Stimulated activated CD4-positive, alpha-beta T cell treated with anti-CD3 and anti-CD28 coated beads, Interleukin-1b, Interleukin-23, amount 100 ng/mL, for 1 hour (primary cell): ENCODE data around the gene PCGF3.
"Not testable (repeated sequence)": the region's sequence is repeated elsewhere in the genome, so short reads cannot be mapped to it uniquely, and the experiment has no call there.

Source experiments
- DNase-seq, 2 donors: peaks; one replicate each; pipeline ENCODE4 v3.0.0-alpha.2; 2020; ENCODE audit warnings: low read depth in 2 of 2

Gene PCGF3

GRCh38 chr4:762211-763190, 56.9 kb downstream of the PCGF3 start:
- no peak for DNase-seq

- DNase-seq = no peak
Measured at GRCh38 chr4:763191-763810, 57.7 kb downstream of the PCGF3 start.

GRCh38 chr4:763922-764321, 58.3 kb downstream of the PCGF3 start:
- no peak for DNase-seq

GRCh38 chr4:764405-765169, 59.0 kb downstream of the PCGF3 start:
- DNase-seq = no peak

- DNase-seq = no peak
Measured at GRCh38 chr4:766152-766515, 60.5 kb downstream of the PCGF3 start.

- no peak for DNase-seq
Measured at GRCh38 chr4:766559-767283, 61.1 kb downstream of the PCGF3 start.

- no peak for DNase-seq
Measured at GRCh38 chr4:768076-768475, 62.4 kb downstream of the PCGF3 start.

GRCh38 chr4:768995-769394, 63.4 kb downstream of the PCGF3 start:
- DNase-seq = no peak

- DNase-seq = no peak
Measured at GRCh38 chr4:769511-769910, 63.9 kb downstream of the PCGF3 start.

GRCh38 chr4:770022-770421, 64.4 kb downstream of the PCGF3 start:
- no peak for DNase-seq

GRCh38 chr4:771464-771863, 65.8 kb downstream of the PCGF3 start:
- DNase-seq = no peak

- DNase-seq = no peak
Measured at GRCh38 chr4:772118-772517, 66.5 kb downstream of the PCGF3 start.

- DNase-seq = no peak
Measured at GRCh38 chr4:772776-773175, 67.1 kb downstream of the PCGF3 start.

- DNase-seq = no peak
Measured at GRCh38 chr4:773214-773613, 67.6 kb downstream of the PCGF3 start.

- not testable (repeated sequence) for DNase-seq
Measured at GRCh38 chr4:774419-775092, 68.9 kb downstream of the PCGF3 start.

- not testable (repeated sequence) for DNase-seq
Measured at GRCh38 chr4:775485-775884, 69.9 kb downstream of the PCGF3 start.

- DNase-seq = no peak
Measured at GRCh38 chr4:776743-777441, 71.3 kb downstream of the PCGF3 start.

- DNase-seq = no peak
Measured at GRCh38 chr4:777520-778262, 72.1 kb downstream of the PCGF3 start.

- no peak for DNase-seq
Measured at GRCh38 chr4:779555-779954, 73.9 kb downstream of the PCGF3 start.

GRCh38 chr4:780255-780654, 74.6 kb downstream of the PCGF3 start:
- DNase-seq = not testable (repeated sequence)
